WTC11 (cell line): ENCODE results near the gene DLG1. TPM values are rescaled to one million over a fixed set of nuclear protein-coding genes. Genes with fewer than 3 reads are reported as not detected.

Experiments
- ATAC-seq: fragments of 200-7000 bp; cut with Tn5 transposase; 2 replicates; pipeline ENCODE4 v1.10.0; 2021; ENCODE audit warnings: mild to moderate bottlenecking, moderate library complexity
- CTCF ChIA-PET: fragments of 300-600 bp; sonication (Branson Sonifier 250); formaldehyde crosslinking; loops from one replicate; lab custom pipeline; 2021; ENCODE audit warnings: antibody characterized with exemption; lab: Charles Lee
- POLR2A ChIA-PET: fragments of 350-600 bp; sonication (Branson Sonifier 250); formaldehyde crosslinking; loops from one replicate; lab custom pipeline; 2021; ENCODE audit warnings: antibody characterized with exemption; lab: Charles Lee
- DNase-seq: peaks from one replicate; pipeline ENCODE4 v3.0.0; 2021; ENCODE audit warnings: low spot score
- H3K27ac Mint-ChIP-seq: 2 replicates; pipeline ENCODE4 v1.8.0; 2021; ENCODE audit warnings: mixed read lengths
- H3K27me3 Mint-ChIP-seq: 2 replicates; pipeline ENCODE4 v1.8.0; 2021; ENCODE audit warnings: low read depth, mild to moderate bottlenecking, moderate library complexity, mixed read lengths
- H3K36me3 Mint-ChIP-seq: 2 replicates; pipeline ENCODE4 v1.8.0; 2021; ENCODE audit warnings: mixed read lengths
- H3K4me1 Mint-ChIP-seq: 2 replicates; pipeline ENCODE4 v1.8.0; 2022; ENCODE audit warnings: mixed read lengths
- H3K4me3 Mint-ChIP-seq: 2 replicates; pipeline ENCODE4 v1.8.0; 2021; ENCODE audit warnings: mild to moderate bottlenecking, moderate library complexity, mixed read lengths
- H3K9me3 Mint-ChIP-seq: 2 replicates; pipeline ENCODE4 v1.8.0; 2021; ENCODE audit warnings: mixed read lengths
- ATF3 ChIP-seq: sonication (generic); formaldehyde crosslinking; conservative IDR thresholded peaks from 2 replicates; pipeline ENCODE4 v1.8.1; 2022; ENCODE audit warnings: mild to moderate bottlenecking, missing genetic modification reagents
- CBFB ChIP-seq: sonication (generic); formaldehyde crosslinking; IDR thresholded peaks from 2 replicates; pipeline ENCODE4 v1.8.1; 2022; ENCODE audit warnings: mild to moderate bottlenecking, low read depth, missing genetic modification reagents
- CREB1 ChIP-seq: sonication (generic); formaldehyde crosslinking; IDR thresholded peaks from 2 replicates; pipeline ENCODE4 v1.8.0; 2023; ENCODE audit warnings: mild to moderate bottlenecking, missing genetic modification reagents
- ELF4 ChIP-seq: sonication (generic); formaldehyde crosslinking; IDR thresholded peaks from 2 replicates; pipeline ENCODE4 v1.8.1; 2022; ENCODE audit warnings: low read depth, mild to moderate bottlenecking, moderate library complexity, missing genetic modification reagents
- ETV6 ChIP-seq: sonication (generic); formaldehyde crosslinking; IDR thresholded peaks from 2 replicates; pipeline ENCODE4 v1.8.1; 2022; ENCODE audit warnings: mild to moderate bottlenecking, missing genetic modification reagents
- FOXP1 ChIP-seq: sonication (generic); formaldehyde crosslinking; IDR thresholded peaks from 2 replicates; pipeline ENCODE4 v1.8.0; 2022; ENCODE audit warnings: missing genetic modification reagents, mild to moderate bottlenecking, moderate library complexity, borderline replicate concordance
- GABPB1 ChIP-seq: sonication (generic); formaldehyde crosslinking; IDR thresholded peaks from 2 replicates; pipeline ENCODE4 v1.8.1; 2023; ENCODE audit warnings: mild to moderate bottlenecking, missing genetic modification reagents
- GRHL2 ChIP-seq: fragments of 250-450 bp; sonication (Bioruptor Pico); IDR thresholded peaks from 2 replicates; pipeline ENCODE4 v1.8.0; 2022; ENCODE audit warnings: mild to moderate bottlenecking, moderate library complexity; ENCODE audit not compliant: insufficient replicate concordance, severe bottlenecking
- JAZF1 ChIP-seq: fragments of 250-450 bp; sonication (Bioruptor Pico); IDR thresholded peaks from 2 replicates; pipeline ENCODE4 v1.9.0; 2021; ENCODE audit warnings: moderate library complexity, mild to moderate bottlenecking, inconsistent platforms
- KAT7 ChIP-seq: sonication (generic); formaldehyde crosslinking; IDR thresholded peaks from 2 replicates; pipeline ENCODE4 v1.8.1; 2023; ENCODE audit warnings: missing genetic modification reagents, mild to moderate bottlenecking, borderline replicate concordance
- OVOL2 ChIP-seq: fragments of 250-450 bp; sonication (Bioruptor Pico); IDR thresholded peaks from 2 replicates; pipeline ENCODE4 v1.9.0; 2021; ENCODE audit warnings: mild to moderate bottlenecking, borderline replicate concordance
- PRRX2 ChIP-seq: fragments of 250-450 bp; sonication (Bioruptor Pico); IDR thresholded peaks from 2 replicates; pipeline ENCODE4 v1.8.0; 2021; ENCODE audit warnings: mild to moderate bottlenecking
- SOX15 ChIP-seq: fragments of 250-450 bp; sonication (Bioruptor Pico); IDR thresholded peaks from 2 replicates; pipeline ENCODE4 v1.9.0; 2021; ENCODE audit warnings: mild to moderate bottlenecking
- TEAD1 ChIP-seq: sonication (generic); formaldehyde crosslinking; IDR thresholded peaks from 2 replicates; pipeline ENCODE4 v1.8.0; 2022; ENCODE audit warnings: mild to moderate bottlenecking, missing genetic modification reagents
- USF2 ChIP-seq: sonication (generic); formaldehyde crosslinking; IDR thresholded peaks from 2 replicates; pipeline ENCODE4 v1.8.1; 2023; ENCODE audit warnings: mild to moderate bottlenecking, missing genetic modification reagents, moderate library complexity
- ZBTB21 ChIP-seq: sonication (generic); formaldehyde crosslinking; IDR thresholded peaks from 2 replicates; pipeline ENCODE4 v1.8.1; 2023; ENCODE audit warnings: mild to moderate bottlenecking, missing genetic modification reagents, borderline replicate concordance
- ZBTB43 ChIP-seq: sonication (generic); formaldehyde crosslinking; IDR thresholded peaks from 2 replicates; pipeline ENCODE4 v1.8.1; 2023; ENCODE audit warnings: mild to moderate bottlenecking, missing genetic modification reagents
- ZNF232 ChIP-seq: sonication (generic); formaldehyde crosslinking; IDR thresholded peaks from 2 replicates; pipeline ENCODE4 v1.8.0; 2022; ENCODE audit warnings: mild to moderate bottlenecking, missing genetic modification reagents
- total RNA-seq: library from RNA; stranded (reverse); gene quantifications from 3 replicates; pipeline ENCODE4 v1.2.3, GENCODE V29; 2021
- TF ChIP-seq, protein P1 (sequence below): sonication (generic); formaldehyde crosslinking; conservative IDR thresholded peaks from 2 replicates; pipeline ENCODE4 v1.8.1; 2023; ENCODE audit warnings: mild to moderate bottlenecking, low read depth, missing genetic modification reagents, moderate library complexity
- TF ChIP-seq, protein P2 (sequence below): sonication (generic); formaldehyde crosslinking; IDR thresholded peaks from 2 replicates; pipeline ENCODE4 v1.8.0; 2022; ENCODE audit warnings: mild to moderate bottlenecking, missing genetic modification reagents
- TF ChIP-seq, protein P3 (sequence below): sonication (generic); formaldehyde crosslinking; IDR thresholded peaks from 2 replicates; pipeline ENCODE4 v1.8.0; 2023; ENCODE audit warnings: missing genetic modification reagents

The DLG1 gene
- total RNA-seq, 1 experiment from 2014 or later: 81.1 TPM

- TF ChIP-seq, protein P1, sequence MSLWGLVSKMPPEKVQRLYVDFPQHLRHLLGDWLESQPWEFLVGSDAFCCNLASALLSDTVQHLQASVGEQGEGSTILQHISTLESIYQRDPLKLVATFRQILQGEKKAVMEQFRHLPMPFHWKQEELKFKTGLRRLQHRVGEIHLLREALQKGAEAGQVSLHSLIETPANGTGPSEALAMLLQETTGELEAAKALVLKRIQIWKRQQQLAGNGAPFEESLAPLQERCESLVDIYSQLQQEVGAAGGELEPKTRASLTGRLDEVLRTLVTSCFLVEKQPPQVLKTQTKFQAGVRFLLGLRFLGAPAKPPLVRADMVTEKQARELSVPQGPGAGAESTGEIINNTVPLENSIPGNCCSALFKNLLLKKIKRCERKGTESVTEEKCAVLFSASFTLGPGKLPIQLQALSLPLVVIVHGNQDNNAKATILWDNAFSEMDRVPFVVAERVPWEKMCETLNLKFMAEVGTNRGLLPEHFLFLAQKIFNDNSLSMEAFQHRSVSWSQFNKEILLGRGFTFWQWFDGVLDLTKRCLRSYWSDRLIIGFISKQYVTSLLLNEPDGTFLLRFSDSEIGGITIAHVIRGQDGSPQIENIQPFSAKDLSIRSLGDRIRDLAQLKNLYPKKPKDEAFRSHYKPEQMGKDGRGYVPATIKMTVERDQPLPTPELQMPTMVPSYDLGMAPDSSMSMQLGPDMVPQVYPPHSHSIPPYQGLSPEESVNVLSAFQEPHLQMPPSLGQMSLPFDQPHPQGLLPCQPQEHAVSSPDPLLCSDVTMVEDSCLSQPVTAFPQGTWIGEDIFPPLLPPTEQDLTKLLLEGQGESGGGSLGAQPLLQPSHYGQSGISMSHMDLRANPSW (CRISPR knock-in tag): no peak
- TF ChIP-seq ELF4 (CRISPR knock-in tag): no peak
Measured at GRCh38 chr3:197306374-197307086, 8.1 kb upstream of the DLG1 start (continued).

- DNase-seq (no peak), ATAC-seq (no peak)
- no peak overlapping the region for H3K4me3 Mint-ChIP-seq
- no peaks in the 10 kb centered on the region for H3K9me3 Mint-ChIP-seq
- ChIA-PET CTCF (no interaction called here), POLR2A (no interaction called here)
- H3K27me3 Mint-ChIP-seq: no peaks in the 10 kb centered on the region
- H3K36me3 Mint-ChIP-seq: no peaks in the 10 kb centered on the region
- H3K4me1 Mint-ChIP-seq: peaks cover 35% of the 10 kb centered on the region
- no peak overlapping the region for H3K27ac Mint-ChIP-seq
- TF ChIP-seq TEAD1 (CRISPR knock-in tag) (no peak), GRHL2 (CRISPR knock-in tag) (no peak), ZBTB43 (CRISPR knock-in tag) (no peak), CBFB (CRISPR knock-in tag) (no peak), GABPB1 (CRISPR knock-in tag) (no peak), ETV6 (CRISPR knock-in tag) (no peak), CREB1 (no peak), USF2 (CRISPR knock-in tag) (no peak), JAZF1 (CRISPR knock-in tag) (no peak), ZNF232 (CRISPR knock-in tag) (no peak), PRRX2 (CRISPR knock-in tag) (no peak), SOX15 (CRISPR knock-in tag) (no peak), ATF3 (no peak), OVOL2 (CRISPR knock-in tag) (no peak), KAT7 (CRISPR knock-in tag) (no peak), FOXP1 (CRISPR knock-in tag) (no peak), ZBTB21 (CRISPR knock-in tag) (no peak)
- TF ChIP-seq, protein P2, sequence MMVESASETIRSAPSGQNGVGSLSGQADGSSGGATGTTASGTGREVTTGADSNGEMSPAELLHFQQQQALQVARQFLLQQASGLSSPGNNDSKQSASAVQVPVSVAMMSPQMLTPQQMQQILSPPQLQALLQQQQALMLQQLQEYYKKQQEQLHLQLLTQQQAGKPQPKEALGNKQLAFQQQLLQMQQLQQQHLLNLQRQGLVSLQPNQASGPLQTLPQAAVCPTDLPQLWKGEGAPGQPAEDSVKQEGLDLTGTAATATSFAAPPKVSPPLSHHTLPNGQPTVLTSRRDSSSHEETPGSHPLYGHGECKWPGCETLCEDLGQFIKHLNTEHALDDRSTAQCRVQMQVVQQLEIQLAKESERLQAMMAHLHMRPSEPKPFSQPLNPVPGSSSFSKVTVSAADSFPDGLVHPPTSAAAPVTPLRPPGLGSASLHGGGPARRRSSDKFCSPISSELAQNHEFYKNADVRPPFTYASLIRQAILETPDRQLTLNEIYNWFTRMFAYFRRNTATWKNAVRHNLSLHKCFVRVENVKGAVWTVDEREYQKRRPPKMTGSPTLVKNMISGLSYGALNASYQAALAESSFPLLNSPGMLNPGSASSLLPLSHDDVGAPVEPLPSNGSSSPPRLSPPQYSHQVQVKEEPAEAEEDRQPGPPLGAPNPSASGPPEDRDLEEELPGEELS (CRISPR knock-in tag): no peak
- TF ChIP-seq, protein P3, sequence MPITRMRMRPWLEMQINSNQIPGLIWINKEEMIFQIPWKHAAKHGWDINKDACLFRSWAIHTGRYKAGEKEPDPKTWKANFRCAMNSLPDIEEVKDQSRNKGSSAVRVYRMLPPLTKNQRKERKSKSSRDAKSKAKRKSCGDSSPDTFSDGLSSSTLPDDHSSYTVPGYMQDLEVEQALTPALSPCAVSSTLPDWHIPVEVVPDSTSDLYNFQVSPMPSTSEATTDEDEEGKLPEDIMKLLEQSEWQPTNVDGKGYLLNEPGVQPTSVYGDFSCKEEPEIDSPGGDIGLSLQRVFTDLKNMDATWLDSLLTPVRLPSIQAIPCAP: no peak
Measured at GRCh38 chr3:197305854-197306253, 7.4 kb upstream of the DLG1 start.
